RPMI7951 (cell line): Measurements from ENCODE around the gene UQCC5. TPM values are rescaled to one million over a fixed set of nuclear protein-coding genes. Genes with fewer than 3 reads are reported as not detected.

Experiments used
- DNase-seq: peaks from one replicate; pipeline ENCODE4 v3.0.0-alpha.2; 2012; ENCODE audit warnings: low read depth
- total RNA-seq: library from RNA; depleted of rRNA; stranded (reverse); fragments of >200 nt; shearing (Covaris generic); gene quantifications from 2 replicates; pipeline ENCODE4 v1.2.3, GENCODE V29; 2014

UQCC5 gene
- total RNA-seq, 1 experiment from 2014 or later: 13.0 TPM

DNA sequence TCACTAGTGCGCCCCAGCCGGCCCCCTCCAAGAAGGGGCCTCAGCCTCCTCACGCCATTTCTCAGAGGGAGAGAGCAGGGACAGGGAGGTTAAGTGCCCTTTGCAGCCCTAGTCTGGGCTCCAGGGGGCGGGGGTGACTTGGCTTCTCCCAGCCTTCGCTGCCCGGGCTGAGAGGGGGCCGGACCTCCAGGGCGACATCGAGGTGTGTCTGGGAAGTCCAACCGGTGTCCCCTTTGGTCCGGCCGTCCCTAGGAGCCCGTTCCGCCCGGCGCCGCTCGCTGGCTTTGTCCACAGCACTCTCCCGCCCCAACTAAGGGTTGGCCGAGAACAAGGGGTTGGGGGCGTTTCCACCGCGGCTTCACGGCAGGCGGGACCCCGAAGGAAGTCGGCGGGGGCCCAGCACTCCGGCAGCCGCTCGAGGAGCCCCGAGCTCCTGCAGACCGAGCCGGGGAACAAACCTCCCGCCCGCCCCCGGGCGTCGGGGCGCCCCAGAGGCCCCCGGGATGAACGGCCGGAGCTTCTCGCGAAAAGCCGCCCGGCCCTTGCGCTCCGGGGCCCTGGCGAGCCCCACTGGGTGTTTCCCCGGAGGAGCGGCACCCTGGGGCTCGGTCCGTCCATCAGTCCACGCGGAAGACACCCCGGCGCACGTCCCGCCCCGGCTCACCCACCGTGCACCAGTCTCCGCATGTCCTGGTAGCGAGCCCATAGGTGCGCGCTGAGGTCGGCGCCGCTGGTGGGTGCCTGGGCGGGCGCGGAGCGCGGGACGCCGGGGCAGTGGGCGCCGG is 3.4 kb upstream of the UQCC5 start:
- no peak for DNase-seq

GRCh38 chr3:52533623-52534280 is 2.7 kb upstream of the UQCC5 start, which contains the start of gene NT5DC2:
TSS of gene NT5DC2 (minus strand) at chr3:52533857. CDS start at chr3:52533737, 120 bp downstream.
- peak; percentile 81 for DNase-seq

DNA sequence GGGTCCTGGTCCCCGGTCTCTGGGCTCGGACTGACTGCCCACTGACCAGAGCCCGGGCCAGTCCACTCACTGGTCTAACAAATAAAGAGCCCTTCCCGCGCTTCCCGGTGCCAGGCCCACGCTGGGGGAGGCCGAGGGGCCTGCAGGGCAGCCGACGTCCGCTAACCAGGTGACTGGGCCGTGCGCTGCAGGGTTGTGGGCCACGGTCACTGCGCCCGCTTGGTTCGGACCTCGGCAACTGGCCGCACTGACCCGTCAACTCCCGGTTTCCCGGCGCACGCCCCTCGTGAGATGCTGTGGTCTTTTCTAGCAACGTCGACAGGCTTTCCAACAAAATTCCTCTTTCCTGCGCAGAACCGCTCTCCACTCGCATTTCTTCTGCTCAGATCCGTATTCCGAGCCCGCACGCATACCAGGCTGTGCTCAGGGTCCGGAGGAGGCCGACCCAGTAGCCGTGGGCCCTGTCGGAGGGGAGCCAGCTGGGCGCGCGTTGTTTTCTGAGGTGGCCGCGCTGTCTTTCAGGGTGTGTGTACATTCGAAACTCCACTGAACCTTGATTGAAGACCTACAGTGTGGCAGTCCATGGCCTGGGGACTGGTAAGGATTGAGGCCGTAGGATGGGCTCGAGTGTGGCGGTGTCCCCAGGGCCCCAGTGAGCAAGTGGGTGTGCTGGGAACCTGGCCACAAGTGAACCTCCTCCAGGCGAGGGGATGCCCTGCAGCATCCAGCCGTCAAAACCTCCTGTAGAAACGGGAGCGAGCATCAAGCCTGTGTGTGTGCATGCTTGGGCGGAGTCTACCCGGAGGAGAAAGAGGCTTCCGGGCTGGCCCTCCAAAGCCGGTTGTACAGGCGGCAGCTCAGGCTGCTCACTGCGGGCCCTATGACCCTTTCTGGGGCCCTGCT is 1.9 kb upstream of the UQCC5 start:
- peak; percentile 63 for DNase-seq

DNA sequence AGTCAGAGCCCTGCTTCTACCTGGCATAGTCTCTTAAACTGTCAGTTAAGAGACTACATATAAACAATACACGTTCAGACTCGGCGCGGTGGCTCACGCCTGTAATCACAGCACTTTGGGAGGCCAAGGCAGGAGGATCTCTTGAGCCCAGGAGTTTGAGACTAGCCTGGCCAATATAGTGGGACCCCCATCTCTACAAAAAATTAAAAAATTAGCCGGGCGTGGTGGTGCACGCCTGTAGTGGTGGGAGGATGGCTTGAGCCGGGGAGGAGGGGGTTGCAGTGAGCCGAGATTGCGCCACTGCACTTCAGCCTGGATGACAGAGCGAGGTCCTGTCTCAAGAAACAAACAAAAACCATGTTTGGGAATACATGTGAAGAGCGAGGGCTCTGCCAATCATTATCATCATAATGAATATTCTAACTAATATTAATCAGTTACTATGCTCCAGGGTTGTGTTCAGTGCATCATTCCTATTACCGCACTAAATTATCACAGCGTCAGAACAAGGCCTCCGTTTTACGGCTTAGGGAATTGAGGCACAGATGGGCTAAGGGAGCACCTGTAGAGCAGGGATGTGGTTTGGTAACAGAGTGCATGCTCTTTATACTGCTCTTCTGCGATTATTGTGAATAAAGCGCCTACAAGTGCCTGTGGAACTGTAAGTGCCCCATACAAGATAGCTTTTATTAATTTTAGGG is 844 bp upstream of the UQCC5 start:
- DNase-seq: no peak

GRCh38 chr3:52536112-52536368 is 365 bp upstream of the UQCC5 start:
- no peak for DNase-seq

DNA sequence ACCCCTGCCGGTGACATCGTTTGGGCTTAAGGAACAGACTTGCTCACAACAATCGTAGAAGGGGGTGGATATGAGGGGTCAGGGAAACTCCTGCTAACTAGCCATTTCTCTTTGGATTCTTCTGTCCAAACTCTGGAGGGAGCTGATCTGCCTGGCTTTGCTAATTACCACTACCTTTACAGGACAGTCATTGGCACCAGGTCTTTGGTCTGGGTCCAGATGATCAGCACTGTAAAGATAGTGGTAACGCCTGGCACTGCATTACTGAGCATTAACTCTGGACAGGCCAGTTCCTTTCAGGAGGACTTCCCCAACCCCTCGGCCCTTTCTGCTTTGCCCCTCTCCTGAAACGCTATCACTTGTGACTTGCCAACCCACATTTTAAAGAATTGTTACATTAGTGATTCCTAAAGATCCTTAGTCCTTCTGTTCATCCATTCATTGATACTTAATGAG is 788 bp downstream of the UQCC5 start:
- no peak for DNase-seq

GRCh38 chr3:52537726-52538421 is 1.5 kb downstream of the UQCC5 start:
- no peak for DNase-seq

- no peak for DNase-seq
These were observed 2.7 kb downstream of the UQCC5 start for GRCh38 chr3:52539010-52539653.

DNA sequence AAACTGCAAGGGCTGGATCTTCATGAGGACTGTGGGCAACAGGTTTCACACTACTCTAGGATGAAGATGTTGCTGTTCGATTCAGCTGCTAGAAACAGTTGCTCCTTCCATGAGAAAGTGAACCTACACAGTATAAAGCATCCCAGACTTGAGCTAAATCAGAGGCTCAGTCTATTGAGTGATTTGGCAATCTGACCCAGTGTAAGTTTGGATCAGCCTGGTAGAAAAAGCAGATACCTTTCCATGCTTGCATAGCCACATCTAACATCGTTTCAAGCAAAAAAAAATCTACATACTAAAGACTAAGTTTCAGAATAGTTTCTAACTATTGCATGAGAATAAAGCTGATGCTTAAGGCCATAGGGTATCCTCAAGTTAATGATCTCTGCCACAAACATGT is 4.6 kb downstream of the UQCC5 start:
- DNase-seq: no peak

- DNase-seq: no peak
These were observed 8.5 kb downstream of the UQCC5 start for GRCh38 chr3:52544937-52545336.

GRCh38 chr3:52546111-52546901 is 9.9 kb downstream of the UQCC5 start:
- no peak for DNase-seq

DNA sequence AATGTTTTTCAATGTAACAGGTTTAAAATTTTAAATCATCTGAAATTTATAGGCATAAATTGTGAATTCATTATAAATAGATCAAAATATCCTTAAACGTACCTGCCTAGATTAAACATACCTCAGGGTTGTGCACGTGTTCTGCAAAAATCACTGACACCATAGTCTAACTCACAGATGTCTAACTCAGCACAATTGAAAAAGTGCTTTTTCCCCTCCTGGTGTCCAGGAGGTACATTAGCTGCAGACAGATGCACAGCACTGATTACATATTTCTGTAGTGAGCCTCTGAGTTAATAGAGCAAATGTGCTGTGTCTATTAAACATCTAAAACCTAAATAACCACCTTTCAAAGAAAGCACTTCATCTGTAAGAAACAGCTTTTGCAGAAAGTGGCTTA is 10.7 kb downstream of the UQCC5 start:
- no peak for DNase-seq

DNA sequence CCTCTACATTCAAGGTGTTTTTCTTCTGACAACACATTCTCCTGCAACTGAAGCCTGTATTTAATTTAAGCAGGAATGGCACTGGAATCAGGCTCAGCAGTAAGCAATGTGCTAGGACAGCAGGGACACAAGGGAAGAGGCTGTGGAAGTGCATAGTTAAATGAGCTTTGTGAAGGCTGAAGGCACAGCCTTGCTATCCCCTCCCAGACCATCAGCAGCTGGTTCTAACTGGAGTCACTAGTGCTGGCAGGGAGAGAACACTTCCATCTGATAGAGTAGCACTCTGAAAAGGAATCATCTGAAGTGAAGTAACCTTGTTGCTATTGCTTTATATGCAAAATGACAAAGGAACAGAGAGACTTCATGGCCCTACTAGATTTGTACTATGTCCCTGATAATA is 14.7 kb downstream of the UQCC5 start:
- DNase-seq: no peak

- DNase-seq: no peak
These were observed 15.7 kb downstream of the UQCC5 start for GRCh38 chr3:52552089-52552488.

GRCh38 chr3:52554026-52554755 is 17.8 kb downstream of the UQCC5 start:
- no peak for DNase-seq

- no peak for DNase-seq
These were observed 18.7 kb downstream of the UQCC5 start for GRCh38 chr3:52555056-52555455.

- DNase-seq: no peak
These were observed 20.9 kb downstream of the UQCC5 start for GRCh38 chr3:52557011-52557960.

DNA sequence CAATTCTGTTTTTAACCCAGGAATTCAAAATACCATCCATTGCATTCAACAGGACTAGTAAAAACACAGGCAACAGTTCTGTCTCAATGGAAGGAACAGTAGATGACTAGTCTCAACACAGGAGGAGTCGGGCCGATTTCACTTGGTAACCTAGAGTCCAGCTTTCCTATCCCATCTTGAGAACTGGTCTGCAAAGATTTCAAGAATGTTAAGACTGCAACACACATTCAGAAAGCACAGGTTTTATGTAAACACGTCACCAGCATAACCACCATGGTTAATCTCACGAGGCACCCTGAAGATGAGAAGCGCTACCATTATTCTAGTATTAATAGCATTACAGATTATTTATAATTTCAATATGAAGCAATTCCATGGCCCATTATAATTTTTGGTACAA is 22.0 kb downstream of the UQCC5 start:
- DNase-seq: no peak
